ENCODE results near the gene RPS4Y1. TPM values are rescaled to one million over a fixed set of nuclear protein-coding genes. Genes with fewer than 3 reads are reported as not detected.

The RPS4Y1 gene
- total and polyA plus RNA-seq, 7 donors, result 0.33 to 367 (median 260) TPM

DNA sequence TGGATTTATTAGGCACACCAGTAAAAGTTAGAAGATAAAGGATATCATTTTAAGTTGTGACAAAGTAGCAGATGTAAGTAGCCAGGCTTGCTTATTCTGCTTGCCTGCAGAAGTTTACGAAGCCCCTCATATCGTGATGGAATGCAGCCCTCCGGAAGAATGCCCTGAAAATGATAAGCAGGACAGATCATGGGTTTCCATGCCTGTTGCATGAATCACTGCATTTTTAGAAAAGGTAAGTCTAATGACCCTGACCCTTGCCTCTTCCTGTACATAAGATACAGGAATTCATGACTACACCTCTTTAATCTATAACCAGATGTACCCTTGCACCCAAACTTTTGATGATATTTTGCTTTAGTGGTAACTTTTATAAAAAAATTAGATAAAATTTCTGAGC, 16.9 kb upstream of the RPS4Y1 start:
- no peak for DNase-seq
- H3K27me3 ChIP-seq, result no peaks in the 10 kb centered on the region
- no peaks in the 10 kb centered on the region for H3K9me3 ChIP-seq
- TF ChIP-seq, protein P1, sequence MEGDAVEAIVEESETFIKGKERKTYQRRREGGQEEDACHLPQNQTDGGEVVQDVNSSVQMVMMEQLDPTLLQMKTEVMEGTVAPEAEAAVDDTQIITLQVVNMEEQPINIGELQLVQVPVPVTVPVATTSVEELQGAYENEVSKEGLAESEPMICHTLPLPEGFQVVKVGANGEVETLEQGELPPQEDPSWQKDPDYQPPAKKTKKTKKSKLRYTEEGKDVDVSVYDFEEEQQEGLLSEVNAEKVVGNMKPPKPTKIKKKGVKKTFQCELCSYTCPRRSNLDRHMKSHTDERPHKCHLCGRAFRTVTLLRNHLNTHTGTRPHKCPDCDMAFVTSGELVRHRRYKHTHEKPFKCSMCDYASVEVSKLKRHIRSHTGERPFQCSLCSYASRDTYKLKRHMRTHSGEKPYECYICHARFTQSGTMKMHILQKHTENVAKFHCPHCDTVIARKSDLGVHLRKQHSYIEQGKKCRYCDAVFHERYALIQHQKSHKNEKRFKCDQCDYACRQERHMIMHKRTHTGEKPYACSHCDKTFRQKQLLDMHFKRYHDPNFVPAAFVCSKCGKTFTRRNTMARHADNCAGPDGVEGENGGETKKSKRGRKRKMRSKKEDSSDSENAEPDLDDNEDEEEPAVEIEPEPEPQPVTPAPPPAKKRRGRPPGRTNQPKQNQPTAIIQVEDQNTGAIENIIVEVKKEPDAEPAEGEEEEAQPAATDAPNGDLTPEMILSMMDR (IDR thresholded peaks at IDR 0.05), result no peak
- TF ChIP-seq POLR2AphosphoS5 (IDR thresholded peaks at IDR 0.05), result no peak
- TF ChIP-seq EP300 (IDR thresholded peaks at IDR 0.05), result no peak
- no peak for TF ChIP-seq POLR2A (IDR thresholded peaks at IDR 0.05)
- no peaks in the 10 kb centered on the region for H3K4me1 ChIP-seq
- intact Hi-C loops (cut with DNase I), result no loop called here
- H3K27ac ChIP-seq, result no peak overlapping the region
- WGBS, 2 donors, result 84 to 90% methylated on average over 3 of the region's 3 CpGs
- H3K36me3 ChIP-seq, result no peaks in the 10 kb centered on the region
- no peak overlapping the region for H3K4me3 ChIP-seq

DNA sequence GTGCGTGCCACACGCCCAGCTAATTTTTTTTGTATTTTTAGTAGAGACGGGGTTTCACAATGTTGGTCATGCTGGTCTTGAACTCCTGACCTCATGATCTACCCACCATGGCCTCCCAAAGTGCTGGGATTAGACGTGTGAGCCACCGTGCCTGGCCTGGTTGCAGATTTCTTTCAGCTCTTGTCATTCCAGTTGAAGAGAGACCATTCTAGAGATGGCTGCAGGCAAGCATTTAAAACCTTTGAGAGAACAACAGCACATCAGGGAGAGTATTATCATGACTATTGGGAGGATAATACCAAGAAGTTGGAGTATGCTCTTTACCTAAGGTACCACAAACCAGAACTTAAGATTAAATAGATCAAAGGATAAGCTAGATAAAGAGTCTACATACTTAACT, 12.9 kb upstream of the RPS4Y1 start:
- H3K9me3 ChIP-seq, result no peaks in the 10 kb centered on the region
- TF ChIP-seq POLR2AphosphoS5 (IDR thresholded peaks at IDR 0.05) (no peak), EP300 (IDR thresholded peaks at IDR 0.05) (no peak), POLR2A (IDR thresholded peaks at IDR 0.05) (no peak)
- TF ChIP-seq, protein P1 (IDR thresholded peaks at IDR 0.05), result no peak
- 80 to 92% methylated on average over 5 of the region's 5 CpGs for WGBS, 2 donors
- intact Hi-C loops (cut with DNase I), result no loop called here
- H3K4me3 ChIP-seq, result no peak overlapping the region
- no peak for DNase-seq
- no peaks in the 10 kb centered on the region for H3K4me1 ChIP-seq
- no peaks in the 10 kb centered on the region for H3K36me3 ChIP-seq
- H3K27me3 ChIP-seq, result peaks cover 0 to 4% (median 0%) of the 10 kb centered on the region in 3 donors
- H3K27ac ChIP-seq, result no peak overlapping the region

DNA sequence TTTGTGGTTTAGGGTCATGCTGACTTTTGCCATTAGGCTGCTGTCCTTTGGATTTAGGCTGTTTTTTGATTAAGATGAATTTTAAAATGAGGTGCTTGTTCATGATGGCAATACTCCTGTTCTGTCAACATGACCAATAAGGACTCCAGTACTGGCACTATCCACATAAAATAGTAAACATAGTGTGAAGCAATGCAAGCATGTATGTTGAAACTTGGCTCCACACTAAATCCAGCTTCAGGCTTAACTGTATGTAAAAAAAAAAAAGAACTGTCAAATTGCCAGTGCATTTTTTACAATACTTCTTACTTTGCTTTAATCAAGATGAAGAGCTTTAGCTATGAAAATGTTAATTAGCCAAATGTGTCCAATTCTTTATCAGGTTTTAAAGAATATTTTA, 6.2 kb upstream of the RPS4Y1 start:
- Histone ChIP-seq H3K9me3 (no peaks in the 10 kb centered on the region), H3K4me3 (no peak overlapping the region), H3K36me3 (no peaks in the 10 kb centered on the region), H3K4me1 (no peaks in the 10 kb centered on the region), H3K27me3 (no peaks in the 10 kb centered on the region), H3K27ac (no peak overlapping the region)
- DNase-seq, result no peak
- TF ChIP-seq, protein P1 (IDR thresholded peaks at IDR 0.05), result no peak
- TF ChIP-seq POLR2A (IDR thresholded peaks at IDR 0.05) (no peak), EP300 (IDR thresholded peaks at IDR 0.05) (no peak), POLR2AphosphoS5 (IDR thresholded peaks at IDR 0.05) (no peak)
- intact Hi-C loops (cut with DNase I), result no loop called here

DNA sequence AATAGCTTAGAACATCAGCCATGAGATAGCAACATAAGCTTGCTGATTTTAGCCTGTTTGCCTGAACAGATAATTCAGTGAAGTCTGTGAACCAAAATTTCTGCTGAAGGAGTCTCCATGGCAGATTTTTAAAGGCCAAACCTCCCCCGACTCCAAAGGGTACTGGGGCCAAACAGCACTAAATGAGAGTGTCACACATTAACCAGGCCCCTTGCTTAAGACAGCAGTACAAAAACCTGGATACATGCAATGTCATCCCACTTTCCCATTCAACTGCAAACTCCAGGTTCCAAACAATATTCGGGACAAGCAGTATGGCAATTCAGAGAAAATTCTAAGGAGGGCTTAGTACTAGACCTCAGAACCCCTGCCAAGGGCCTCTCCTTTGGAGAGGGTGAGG, 4.3 kb upstream of the RPS4Y1 start:
- Histone ChIP-seq H3K4me3 (no peak overlapping the region), H3K36me3 (no peaks in the 10 kb centered on the region), H3K4me1 (no peaks in the 10 kb centered on the region), H3K9me3 (no peaks in the 10 kb centered on the region), H3K27me3 (no peaks in the 10 kb centered on the region), H3K27ac (no peak overlapping the region)
- WGBS, 2 donors, result 60 to 81% methylated on average over 2 of the region's 2 CpGs
- TF ChIP-seq, protein P1 (IDR thresholded peaks at IDR 0.05), result no peak
- TF ChIP-seq EP300 (IDR thresholded peaks at IDR 0.05), result no peak
- no peak for TF ChIP-seq POLR2A (IDR thresholded peaks at IDR 0.05)
- TF ChIP-seq POLR2AphosphoS5 (IDR thresholded peaks at IDR 0.05), result no peak
- DNase-seq, result no peak
- intact Hi-C loops (cut with DNase I), result no loop called here

DNA sequence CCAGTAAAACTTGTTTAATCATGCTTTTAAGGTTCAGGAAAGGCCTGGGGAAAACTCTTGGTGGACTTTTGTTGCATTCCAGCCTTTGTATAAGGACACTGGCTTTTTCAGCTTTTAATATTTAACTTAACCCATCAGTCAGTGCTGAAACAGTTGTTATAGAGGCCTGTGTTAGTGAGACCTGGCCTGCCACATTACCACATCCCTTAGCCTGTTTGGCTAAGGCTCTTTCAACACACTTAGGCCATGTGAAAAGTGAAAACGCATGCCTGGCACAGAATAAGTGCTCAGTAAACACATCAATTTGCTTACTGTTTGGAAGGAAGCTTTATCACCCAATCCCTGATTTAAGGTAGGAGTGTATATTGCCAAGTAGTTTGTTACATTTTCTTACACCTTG, 3.5 kb upstream of the RPS4Y1 start:
- WGBS, 2 donors, result 73 to 88% methylated on average over 1 of the region's 1 CpG

More for the DNA sequence above, 3.5 kb upstream of the RPS4Y1 start:
- Histone ChIP-seq H3K4me1 (no peaks in the 10 kb centered on the region), H3K27me3 (no peaks in the 10 kb centered on the region), H3K9me3 (no peaks in the 10 kb centered on the region), H3K36me3 (no peaks in the 10 kb centered on the region), H3K4me3 (no peak overlapping the region), H3K27ac (no peak overlapping the region)
- TF ChIP-seq POLR2A (IDR thresholded peaks at IDR 0.05) (no peak), EP300 (IDR thresholded peaks at IDR 0.05) (no peak), POLR2AphosphoS5 (IDR thresholded peaks at IDR 0.05) (no peak)
- TF ChIP-seq, protein P1 (IDR thresholded peaks at IDR 0.05), result no peak
- intact Hi-C loops (cut with DNase I), result no loop called here
- DNase-seq, result no peak
